ENCODE results near the gene ATP8A2. TPM values are rescaled to one million over a fixed set of nuclear protein-coding genes. Genes with fewer than 3 reads are reported as not detected.

ATP8A2 gene
- total RNA-seq, 1 donor from 2014 or later, result 0.27 TPM

- peaks cover 9% of the 10 kb centered on the region for H3K9me3 ChIP-seq (replicated peaks)
- no peak for DNase-seq
- no peaks in the 10 kb centered on the region for H3K4me1 ChIP-seq
- intact Hi-C loops (cut with micrococcal nuclease), result no loop called here
- H3K36me3 ChIP-seq, result no peaks in the 10 kb centered on the region
- H3K27ac ChIP-seq (replicated peaks), result no peak overlapping the region
- no peak for TF ChIP-seq CTCF (IDR thresholded peaks at IDR 0.05; ENCODE audit: borderline replicate concordance)
- H3K27me3 ChIP-seq (ENCODE audit: low read depth), result peaks cover 20% of the 10 kb centered on the region
- no peak overlapping the region for H3K4me3 ChIP-seq
These were observed 527.2 kb downstream of the ATP8A2 start for GRCh38 chr13:25898991-25899390.

GRCh38 chr13:25899464-25899863, 527.7 kb downstream of the ATP8A2 start:
- Histone ChIP-seq H3K27ac (replicated peaks) (no peak overlapping the region), H3K4me3 (no peak overlapping the region), H3K36me3 (no peaks in the 10 kb centered on the region), H3K9me3 (replicated peaks) (peaks cover 9% of the 10 kb centered on the region), H3K4me1 (no peaks in the 10 kb centered on the region), H3K27me3 (ENCODE audit: low read depth) (peaks cover 23% of the 10 kb centered on the region)
- intact Hi-C loops (cut with micrococcal nuclease), result no loop called here
- TF ChIP-seq CTCF (IDR thresholded peaks at IDR 0.05; ENCODE audit: borderline replicate concordance), result no peak
- DNase-seq, result no peak

- Histone ChIP-seq H3K9me3 (replicated peaks) (peaks cover 9% of the 10 kb centered on the region), H3K4me1 (no peaks in the 10 kb centered on the region), H3K27ac (replicated peaks) (no peak overlapping the region), H3K27me3 (ENCODE audit: low read depth) (peaks cover 23% of the 10 kb centered on the region), H3K36me3 (no peaks in the 10 kb centered on the region), H3K4me3 (no peak overlapping the region)
- intact Hi-C loops (cut with micrococcal nuclease), result no loop called here
- no peak for TF ChIP-seq CTCF (IDR thresholded peaks at IDR 0.05; ENCODE audit: borderline replicate concordance)
- no peak for DNase-seq
These were observed 528.2 kb downstream of the ATP8A2 start for GRCh38 chr13:25899952-25900351.

GRCh38 chr13:25901460-25902376, 529.9 kb downstream of the ATP8A2 start:
- Histone ChIP-seq H3K27me3 (ENCODE audit: low read depth) (peaks cover 23% of the 10 kb centered on the region), H3K4me1 (no peaks in the 10 kb centered on the region), H3K9me3 (replicated peaks) (peaks cover 9% of the 10 kb centered on the region), H3K27ac (replicated peaks) (no peak overlapping the region), H3K4me3 (no peak overlapping the region), H3K36me3 (no peaks in the 10 kb centered on the region)
- TF ChIP-seq CTCF (IDR thresholded peaks at IDR 0.05; ENCODE audit: borderline replicate concordance), result no peak
- intact Hi-C loops (cut with micrococcal nuclease), result no loop called here
- no peak for DNase-seq

- H3K27me3 ChIP-seq (ENCODE audit: low read depth), result peaks cover 23% of the 10 kb centered on the region
- no peaks in the 10 kb centered on the region for H3K4me1 ChIP-seq
- no peak overlapping the region for H3K27ac ChIP-seq (replicated peaks)
- H3K4me3 ChIP-seq, result no peak overlapping the region
- H3K36me3 ChIP-seq, result no peaks in the 10 kb centered on the region
- no peak for DNase-seq
- peaks cover 6% of the 10 kb centered on the region for H3K9me3 ChIP-seq (replicated peaks)
- intact Hi-C loops (cut with micrococcal nuclease), result no loop called here
- no peak for TF ChIP-seq CTCF (IDR thresholded peaks at IDR 0.05; ENCODE audit: borderline replicate concordance)
These were observed 530.7 kb downstream of the ATP8A2 start for GRCh38 chr13:25902455-25902854.

All from left ventricle myocardium inferior (tissue), 1 donor.